GM19397 (cell line): ENCODE data around the gene PPP2R2C.

Experiments
- ATAC-seq: cut with Tn5 transposase; IDR thresholded peaks from one replicate; pipeline ENCODE4 v1.9.1; 2021; ENCODE audit warnings: mild to moderate bottlenecking, moderate library complexity; ENCODE audit not compliant: unreplicated experiment

PPP2R2C gene

DNA sequence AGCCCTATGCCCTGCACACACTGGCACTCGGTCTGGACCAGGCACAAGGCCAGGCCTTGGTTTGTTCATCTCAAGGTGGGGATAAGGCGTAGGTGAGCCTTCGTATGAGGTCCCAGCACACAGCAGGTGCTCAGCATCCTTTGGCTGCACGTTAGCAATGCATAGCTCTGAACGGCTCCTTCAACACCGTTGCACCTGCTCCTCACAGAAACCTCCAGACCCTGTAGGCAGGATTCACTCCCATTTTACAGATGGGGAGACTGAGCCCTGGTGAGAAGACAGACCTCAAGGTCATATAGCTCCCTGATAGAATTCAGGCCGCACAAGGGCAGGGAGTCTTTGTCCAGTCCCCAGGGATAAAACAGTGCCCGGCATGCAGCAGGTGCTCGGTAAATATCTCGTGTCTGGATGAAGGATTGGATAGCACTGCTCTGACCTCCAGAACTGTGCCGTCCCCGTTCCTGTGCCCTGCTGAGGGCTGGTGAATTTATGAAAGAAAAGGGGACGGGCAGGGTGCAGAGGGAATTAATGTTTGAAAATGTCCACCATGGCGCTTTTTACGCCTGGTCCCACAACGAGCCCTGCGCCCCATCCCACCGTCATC is 2.4 kb downstream of the PPP2R2C start:
- no peak for ATAC-seq

DNA sequence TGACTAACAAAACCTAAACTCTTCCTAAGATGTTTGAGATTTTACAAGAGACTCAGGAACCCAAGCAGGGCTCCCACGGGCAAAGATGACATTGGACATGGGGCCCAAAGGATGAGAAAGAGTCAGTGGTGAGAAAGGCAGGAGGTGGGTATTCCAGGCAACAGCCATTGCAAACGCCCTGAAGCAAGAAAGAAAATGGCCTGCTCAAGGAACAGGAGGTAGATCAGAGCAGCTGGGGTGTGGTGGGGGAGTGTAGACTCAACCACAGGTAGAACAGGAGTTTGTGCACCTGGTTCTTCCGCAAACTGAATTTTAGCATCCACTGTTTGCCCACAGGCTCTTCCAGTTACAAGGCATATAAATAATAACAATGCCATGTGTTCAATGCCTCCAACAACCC is 3.3 kb downstream of the PPP2R2C start:
- ATAC-seq = no peak

DNA sequence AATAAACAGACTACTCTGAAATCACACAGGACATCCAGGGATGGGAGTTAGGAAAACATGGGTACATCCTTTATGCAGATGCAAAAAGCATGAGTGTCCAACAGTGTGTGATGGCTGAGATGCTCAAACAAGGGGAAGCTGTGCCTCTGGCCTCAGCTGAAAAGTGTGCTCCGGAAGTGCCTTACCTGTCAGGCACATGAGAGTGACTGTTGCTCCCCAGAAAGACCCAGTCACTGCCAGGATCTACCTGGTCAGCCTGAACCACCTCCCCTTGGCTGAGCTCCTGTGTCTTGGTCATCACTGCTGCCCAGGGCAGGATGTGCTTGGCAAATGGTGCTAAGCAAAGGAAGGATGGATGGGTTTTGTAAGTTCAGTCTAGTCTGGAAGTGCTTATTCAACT is 4.0 kb downstream of the PPP2R2C start:
- no peak for ATAC-seq

DNA sequence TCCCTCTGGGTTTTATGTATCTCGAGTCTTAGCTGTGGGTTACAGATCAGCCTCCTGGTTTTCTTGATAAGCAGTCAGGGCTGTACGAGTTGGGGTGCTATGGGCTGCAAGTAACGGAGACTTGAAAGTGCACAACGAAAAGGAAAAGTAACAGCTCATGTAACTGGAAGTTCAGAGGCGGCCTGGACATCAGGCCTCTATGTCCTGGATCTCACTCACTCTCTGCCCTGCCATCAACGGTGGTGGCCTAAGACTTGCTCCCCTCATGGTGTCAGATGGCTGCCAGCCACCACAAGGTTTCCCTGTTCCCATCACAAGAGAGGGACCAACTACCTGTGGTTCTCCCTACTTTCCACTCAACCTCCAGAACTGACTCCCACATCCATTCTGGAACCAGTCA is 4.8 kb downstream of the PPP2R2C start:
- ATAC-seq = no peak

DNA sequence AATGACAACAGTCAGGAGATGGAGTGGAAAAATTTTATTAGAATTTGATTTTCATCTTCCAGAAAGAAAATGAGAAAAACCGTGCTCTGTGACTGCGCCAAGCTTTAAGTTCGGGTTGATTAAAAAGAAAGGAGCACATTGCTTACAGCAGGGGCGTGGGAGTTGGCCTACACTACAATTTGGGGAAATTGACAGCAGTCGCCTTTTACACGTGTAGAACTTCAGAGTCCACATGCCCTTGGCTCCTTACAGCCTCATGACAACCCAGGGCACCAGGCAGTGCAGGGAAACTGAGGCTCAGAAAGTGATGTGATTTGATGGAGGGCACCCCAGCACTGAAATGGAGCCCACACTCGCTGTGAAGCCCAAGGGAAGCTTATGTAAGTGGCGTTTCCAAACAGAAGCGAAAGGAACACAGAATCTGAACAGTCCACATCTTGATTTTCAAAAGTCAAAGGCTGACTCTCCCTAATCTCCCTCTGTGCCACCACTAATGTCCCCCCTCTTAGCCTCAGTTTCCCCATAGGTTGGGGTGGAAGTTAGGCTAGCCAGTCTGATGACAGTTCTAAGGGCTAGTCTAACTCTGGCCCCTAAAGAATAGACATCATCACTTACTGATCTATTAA is 5.5 kb downstream of the PPP2R2C start:
- ATAC-seq = no peak

DNA sequence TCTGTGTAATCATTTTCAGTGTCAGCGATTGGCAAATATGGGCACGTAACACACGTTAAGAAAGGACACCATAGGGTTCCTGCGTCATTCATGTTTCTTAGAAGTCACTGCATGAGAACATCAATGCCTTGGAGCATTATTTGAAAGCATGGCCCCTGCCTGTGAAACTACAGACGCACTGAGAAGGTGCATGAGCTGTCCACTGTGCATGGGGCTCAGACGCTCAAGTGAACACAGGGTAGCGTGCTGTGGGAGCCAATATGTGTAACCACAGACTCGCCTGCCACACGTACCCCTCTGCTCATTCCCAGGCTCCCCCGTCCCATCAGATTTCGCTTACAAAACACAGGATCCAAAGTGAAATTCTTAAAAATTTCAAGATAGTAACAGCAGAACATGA is 6.5 kb downstream of the PPP2R2C start:
- ATAC-seq = no peak

DNA sequence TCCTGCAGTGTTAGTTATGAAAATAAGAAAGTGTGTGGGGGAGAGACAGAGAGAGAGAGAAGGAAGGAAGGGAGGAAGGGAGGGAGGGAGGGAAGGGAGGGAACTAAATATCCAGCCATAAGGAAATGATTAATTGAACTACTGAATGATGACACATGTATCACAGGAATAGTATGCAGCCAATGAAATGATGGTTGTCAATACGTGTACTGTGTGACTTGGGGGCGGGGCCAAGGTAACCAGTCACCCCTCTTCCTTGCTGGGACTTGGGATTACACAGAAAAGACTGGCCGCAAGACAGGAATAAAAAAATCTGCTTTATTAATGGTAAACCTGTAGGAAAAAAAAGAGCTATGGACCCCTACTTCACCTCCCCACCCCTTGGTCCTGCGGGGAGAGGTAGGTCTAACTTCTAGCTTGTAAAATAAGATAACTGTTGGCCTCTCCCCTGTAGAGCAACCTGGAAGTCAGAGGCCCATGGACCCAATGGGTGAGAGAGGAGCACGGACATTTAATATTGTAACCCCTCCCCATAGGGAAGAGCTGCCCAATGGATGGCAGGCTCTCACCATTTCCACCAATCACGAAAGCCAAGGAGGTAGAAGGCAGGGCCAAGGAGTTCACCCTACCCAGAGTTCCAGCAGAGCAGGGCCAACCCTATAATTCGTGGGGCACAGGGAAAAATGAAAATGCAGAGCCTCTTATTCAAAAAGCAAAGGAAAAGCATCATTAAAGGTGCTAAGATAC is 7.4 kb downstream of the PPP2R2C start:
- ATAC-seq = no peak

DNA sequence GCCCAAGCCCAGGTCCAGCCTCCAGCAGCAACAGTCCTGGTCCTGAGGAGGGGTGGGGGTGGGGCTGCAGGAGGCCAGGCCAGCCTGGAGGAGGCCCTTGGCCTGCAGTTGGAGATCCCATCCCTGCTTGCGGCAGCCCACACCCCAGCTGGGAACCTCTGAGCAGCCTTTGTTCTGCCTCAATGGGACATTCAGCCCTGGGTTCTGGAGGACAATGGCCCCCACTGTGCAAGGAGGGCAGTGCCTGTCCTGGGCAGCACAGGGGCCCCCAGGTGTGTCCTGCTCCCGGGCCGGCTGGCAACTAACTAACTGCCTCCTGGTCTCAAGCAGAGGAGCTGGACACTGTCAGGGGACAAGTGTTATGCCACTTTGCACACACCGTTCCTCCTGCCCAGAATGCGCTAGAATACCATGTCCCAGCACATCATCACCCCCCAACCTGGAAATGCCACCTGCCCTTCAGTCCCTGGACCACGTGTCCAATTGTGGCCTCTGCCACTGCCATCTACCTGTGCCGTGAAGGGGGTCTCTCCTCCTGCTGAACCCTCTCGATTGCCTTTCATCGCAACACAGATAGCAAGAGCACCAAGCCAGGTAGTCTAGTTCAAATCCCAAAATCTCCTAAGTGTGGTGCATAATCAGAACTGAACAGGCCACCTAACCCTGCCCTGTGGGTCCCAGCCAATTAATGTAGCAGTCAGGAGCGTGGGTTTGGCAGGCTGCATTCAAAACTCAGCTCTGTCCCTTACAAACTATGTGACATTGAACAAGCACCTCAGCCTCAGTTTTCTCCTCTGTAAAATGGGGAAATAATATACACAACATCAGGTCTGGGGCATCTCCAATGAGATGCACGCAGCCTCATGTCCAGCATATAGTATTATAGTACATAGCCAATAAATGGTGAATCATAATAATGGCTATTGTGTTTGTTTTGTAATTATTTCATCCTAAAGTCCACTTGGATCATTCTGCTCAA is 8.8 kb downstream of the PPP2R2C start:
- ATAC-seq = no peak

DNA sequence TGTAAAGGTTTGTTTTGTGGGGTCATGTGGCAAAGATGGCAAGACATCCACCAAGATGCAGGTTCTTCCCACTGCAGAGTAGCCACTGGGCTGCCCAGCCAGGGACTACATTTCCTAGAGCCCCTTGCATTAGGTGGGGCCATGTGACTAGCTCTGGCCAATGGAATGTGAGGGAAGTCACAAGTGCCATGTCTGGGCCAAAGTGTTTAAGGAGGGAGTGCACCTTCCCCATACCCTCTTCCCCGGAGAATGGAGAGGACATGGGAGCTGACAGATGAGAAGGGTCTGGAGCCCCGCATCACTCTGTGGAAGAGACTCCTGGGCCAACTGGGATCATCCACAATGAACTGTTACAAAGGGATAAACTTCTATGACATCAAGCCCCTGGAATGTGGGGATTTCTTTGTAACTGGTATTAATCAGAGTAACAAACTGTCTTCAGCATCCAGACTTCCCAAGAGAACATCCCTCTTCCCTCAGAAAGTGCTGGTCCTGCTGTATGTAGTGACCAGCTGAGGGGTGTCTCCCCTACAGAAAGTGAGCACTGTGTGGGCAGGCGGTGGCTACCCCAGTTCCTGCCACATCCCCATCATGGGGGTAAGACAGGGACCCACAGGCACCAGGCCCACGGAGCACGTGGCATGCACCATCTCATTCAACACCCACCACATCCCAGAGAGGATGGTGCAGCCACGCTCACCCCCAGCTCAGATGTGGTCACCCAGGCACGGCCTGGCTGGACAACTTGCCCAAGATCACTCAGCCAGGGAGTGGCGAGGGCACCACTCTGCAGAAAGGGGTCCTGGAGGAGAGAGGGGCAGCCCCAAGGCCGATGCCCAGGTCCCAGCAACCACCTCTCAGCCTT is 10.9 kb downstream of the PPP2R2C start:
- ATAC-seq = no peak

DNA sequence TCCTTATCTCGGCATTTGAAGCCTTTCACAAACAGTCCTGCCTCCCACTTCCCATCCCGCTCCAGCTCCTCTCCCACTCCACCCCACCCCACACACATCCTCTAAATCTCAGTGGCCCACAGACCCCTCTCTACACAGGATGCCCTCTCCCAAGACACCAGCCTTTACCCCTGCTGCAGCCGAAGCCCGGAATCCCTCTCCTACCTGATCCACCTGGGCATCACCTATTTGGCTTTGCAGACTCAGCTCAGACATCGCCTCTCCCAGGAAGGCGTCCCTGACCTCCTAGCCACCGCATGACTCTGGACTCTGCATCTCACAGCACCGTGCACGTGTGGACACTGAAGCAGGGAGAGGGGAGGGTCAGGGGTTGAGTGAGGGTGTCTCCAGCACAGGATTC is 11.5 kb downstream of the PPP2R2C start:
- no peak for ATAC-seq

DNA sequence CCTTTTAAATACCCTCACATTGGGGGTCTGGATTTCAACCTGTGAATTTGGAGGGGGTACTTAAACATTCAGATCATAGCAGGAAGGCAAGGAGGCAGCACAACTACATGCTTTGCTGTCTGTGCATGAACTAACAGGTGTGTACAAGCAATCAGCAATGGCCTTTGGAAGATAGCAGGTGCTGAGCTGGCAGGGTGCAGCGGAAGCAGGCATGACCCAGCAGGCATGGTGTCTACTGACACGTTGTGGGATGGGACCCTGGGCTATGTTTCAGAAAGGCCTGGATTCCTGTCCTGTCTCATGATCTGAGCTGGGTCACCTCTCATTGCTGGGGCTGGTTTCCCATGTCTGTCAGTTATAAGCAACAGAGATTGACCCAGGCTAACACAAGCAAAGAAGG is 13.9 kb downstream of the PPP2R2C start:
- no peak for ATAC-seq

DNA sequence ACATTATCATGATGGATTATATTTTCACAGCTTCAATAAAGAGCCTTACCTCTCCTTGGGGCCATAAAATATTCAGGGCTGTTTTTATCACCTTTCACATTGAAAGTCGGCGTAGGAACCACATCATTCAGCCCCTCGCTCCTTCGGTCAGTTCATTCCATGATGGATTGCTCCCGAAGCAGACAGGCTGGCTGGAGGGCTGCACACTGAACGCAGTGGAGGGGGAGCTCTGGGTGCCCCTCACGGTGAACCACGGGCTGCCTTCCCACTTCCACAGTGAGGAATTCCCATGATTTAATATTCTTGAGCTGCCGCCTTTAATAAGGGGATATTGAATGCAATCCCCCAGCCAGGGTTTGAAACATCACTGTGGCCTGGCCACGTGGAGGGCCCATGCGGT is 16.0 kb downstream of the PPP2R2C start:
- ATAC-seq = no peak

DNA sequence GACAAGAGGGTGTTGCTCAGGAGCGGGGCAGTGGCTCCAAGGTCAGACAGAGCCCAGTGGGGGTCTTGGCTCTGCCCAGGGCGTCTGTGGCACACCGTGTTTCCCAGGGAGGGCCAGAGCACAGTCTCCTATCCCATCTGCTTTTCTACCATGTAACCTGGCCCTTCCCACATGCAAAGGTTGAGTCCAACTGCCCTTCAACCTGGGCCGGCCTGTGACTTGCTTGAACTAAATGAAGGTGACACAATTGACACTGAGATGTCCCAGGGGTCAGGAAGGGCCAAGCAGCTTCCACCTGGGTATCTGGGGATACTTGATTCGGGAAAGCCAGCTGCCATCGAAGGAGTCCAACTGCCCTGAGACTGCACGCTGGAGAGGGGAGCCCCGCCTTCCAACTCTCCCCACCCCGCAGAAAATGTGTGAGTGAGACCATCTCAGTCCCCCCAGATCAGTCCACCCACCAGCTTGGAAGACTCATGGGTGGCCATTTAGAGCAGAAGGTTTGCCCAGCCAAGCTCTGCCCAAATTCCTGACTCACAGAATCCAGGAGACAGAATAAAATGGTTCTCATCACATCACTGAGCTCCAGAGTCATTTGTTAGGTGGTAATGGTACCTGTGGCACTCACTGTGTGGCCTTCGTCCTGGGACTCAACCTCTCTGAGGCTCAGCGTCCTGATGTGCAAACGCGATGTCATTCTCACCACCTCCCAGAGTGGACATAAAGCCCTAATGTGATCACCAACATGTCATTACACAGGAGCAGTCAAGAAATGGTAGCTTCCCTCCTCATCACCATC is 18.1 kb downstream of the PPP2R2C start:
- no peak for ATAC-seq

DNA sequence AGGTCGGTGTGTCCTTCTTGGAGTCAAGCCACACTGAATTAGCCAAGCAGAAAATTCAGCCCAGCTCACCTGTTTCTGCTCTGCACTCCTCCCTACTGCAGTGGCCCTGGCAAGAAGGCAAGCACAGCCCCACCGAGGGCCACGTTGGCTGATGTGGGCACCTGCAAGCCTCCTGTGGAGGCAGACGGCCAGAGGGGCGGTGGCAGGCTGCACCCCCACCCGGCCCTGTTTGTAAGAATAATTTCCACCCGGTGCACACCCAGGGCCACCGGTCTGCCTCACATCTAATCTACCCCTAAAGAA is 18.8 kb downstream of the PPP2R2C start:
- no peak for ATAC-seq

DNA sequence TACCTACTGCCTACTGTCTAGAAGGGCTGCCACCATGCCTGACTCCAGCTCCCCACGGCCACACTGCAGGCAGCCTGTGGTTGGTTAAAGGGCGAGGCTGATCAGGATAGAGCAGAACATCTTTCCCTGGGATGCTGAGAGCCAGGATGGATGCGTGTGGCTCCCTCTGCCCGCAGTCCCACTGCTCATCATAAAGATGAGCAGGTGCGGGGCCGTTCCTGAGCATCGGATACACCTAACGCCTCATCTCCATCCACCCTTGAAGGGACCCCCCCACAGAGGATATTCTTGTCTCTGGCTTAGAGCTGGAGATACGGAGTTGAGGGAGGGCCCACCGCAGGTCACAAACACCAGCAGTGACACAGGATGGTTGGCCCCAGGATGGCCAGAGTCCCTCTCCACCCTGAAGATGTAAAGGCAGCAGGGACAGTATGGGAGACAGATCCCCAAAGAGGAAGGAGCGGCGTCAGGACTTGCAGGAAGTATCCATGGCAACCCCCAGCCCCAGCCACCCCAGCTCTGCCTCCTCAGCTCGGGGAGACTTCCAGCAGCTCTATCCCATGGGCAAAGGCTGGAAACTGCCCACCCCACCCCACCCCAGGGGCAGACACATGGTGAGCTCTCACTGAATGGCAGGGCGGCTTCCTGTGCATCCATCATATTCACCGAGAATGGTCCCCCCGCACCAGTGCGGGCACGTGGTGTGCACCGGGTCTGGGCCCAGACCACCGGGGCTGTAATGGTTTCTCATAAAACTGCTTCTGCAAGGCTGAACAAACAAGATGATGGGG is 19.3 kb downstream of the PPP2R2C start:
- ATAC-seq = no peak

DNA sequence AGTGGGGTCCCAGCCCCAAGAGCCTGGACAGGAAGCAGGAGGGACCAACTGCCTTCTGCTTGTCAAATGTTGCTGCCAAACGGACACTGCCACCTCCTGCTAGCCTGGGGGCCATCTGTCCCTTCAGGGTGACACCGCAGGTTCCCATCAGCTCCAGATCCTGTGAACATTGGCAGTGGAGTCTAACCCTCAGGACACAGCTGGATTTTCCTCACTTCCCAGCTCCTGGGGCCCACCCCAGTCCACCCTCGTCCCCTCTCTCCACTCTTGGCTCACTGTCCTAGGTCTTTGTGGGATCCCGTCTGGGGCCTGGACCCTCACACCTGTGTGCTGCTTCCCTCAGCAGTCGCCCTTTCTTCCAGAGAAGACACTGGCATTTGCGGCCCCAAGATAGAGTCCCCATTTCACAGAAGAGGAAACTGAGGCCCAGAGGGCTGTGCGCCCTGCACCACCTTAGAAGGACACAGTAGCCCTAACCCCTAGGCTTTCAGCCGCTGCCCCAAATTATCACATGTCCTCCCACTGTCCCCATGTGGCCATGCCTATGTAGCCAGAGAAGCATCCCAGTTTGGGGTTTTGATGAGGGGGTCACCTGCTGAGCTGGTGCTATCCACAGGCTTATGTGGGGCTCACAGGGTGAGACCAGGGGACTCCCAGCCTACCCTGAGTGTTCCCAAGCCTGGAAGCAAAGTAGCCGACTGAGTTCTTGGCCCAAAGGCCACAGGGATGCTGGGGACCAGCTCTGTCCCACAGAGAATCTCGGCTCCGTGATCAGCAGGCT is 20.1 kb downstream of the PPP2R2C start:
- no peak for ATAC-seq

DNA sequence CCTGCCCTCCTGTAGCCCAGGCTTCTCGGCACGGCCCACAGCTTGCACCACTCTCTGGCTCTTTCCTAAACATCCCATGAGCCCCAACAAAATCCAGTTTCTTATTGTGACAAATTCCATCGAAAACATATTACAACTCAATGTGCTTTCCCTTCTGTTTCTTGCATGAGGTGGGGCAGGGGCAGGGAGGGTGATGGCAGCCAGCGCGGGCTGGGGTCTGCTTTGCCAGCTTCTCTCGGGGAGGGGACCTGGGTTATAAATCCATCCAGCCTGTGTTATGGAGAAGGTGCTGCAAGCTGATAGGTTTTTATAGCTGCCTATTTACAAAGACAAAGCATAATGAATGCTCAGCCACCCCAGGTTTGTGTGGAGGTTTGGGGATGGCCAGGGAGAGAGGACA is 21.1 kb downstream of the PPP2R2C start:
- ATAC-seq = no peak

DNA sequence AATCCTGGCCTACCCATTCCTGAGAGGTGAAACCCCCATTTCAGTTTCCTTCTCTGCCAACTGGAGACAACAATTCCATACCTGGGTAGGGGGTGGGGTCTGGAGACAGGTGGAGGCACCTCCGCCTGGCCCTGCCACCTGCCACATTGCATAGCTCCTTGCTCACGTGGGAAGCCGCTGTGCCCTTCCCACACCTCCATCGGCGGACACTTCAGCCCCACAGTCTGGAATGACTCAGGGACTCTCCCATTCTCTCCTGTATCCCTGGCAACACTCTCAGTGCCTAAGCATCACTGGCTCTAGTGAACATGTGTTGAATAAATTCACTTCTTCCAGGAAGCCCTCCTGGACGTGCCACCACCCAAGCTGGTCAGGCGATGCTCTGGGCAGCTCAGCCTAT is 21.7 kb downstream of the PPP2R2C start:
- no peak for ATAC-seq
